OCI-LY3 (cell line): Measurements from ENCODE around the gene EDDM3A.

Experiments used
- CTCF ChIP-seq: fragments of 200-600, 300-600 bp; sonication (generic); IDR thresholded peaks from 2 replicates; pipeline ENCODE4 v1.5.1; 2014; ENCODE audit warnings: antibody characterized with exemption, low read length, low read depth
- EZH2phosphoT487 ChIP-seq: fragments of 200-600 bp; shearing (Covaris generic); IDR thresholded peaks from 2 replicates; pipeline ENCODE4 v1.6.1; 2018; ENCODE audit warnings: antibody characterized with exemption, mixed run types, low read depth

- TF ChIP-seq CTCF, result no peak
- TF ChIP-seq EZH2phosphoT487, result no peak
Observed at GRCh38 chr14:20707622-20708021, 38.1 kb upstream of the EDDM3A start.
